ENCODE measurements around the gene ARHGEF10L.

- TF ChIP-seq ZNF398 (tag by site-specific recombination; IDR thresholded peaks at IDR 0.05) (no peak), ZNF133 (tag by site-specific recombination; IDR thresholded peaks at IDR 0.05) (no peak), ZNF24 (tag by site-specific recombination; IDR thresholded peaks at IDR 0.05) (no peak), CTCF (tag by site-specific recombination; IDR thresholded peaks at IDR 0.05) (no peak), MZF1 (tag by site-specific recombination; IDR thresholded peaks at IDR 0.05; ENCODE audit: borderline replicate concordance) (no peak), ZBTB21 (tag by site-specific recombination; IDR thresholded peaks at IDR 0.05) (no peak), ZNF791 (tag by site-specific recombination; IDR thresholded peaks at IDR 0.05) (no peak), ZNF777 (tag by site-specific recombination; IDR thresholded peaks at IDR 0.05; ENCODE audit: borderline replicate concordance) (no peak), ZNF302 (tag by site-specific recombination; IDR thresholded peaks at IDR 0.05; ENCODE audit: low read depth) (no peak), ZNF76 (tag by site-specific recombination; IDR thresholded peaks at IDR 0.05; ENCODE audit: borderline replicate concordance, low read depth) (no peak), HOXA7 (CRISPR knock-in tag; IDR thresholded peaks at IDR 0.05; ENCODE audit: borderline replicate concordance) (no peak), YY1 (tag by site-specific recombination; IDR thresholded peaks at IDR 0.05) (no peak)
These were observed 401 bp upstream of the ARHGEF10L start for GRCh38 chr1:17539118-17539476.
